ENCODE measurements around the gene SLC6A4. TPM values are rescaled to one million over a fixed set of nuclear protein-coding genes. Genes with fewer than 3 reads are reported as not detected.

Gene SLC6A4
- total and polyA plus RNA-seq, 2 experiments from 2014 or later, result 0.06 to 0.14 TPM

Small RNA genes lying within 50 kb of the gene (small RNA-seq; reads per million reads assigned to genes)
- gene RF00154 (ENCODE audit: low replicate concordance), result 201 reads per million, percentile 99 among the genes with 10 or more reads in this experiment

Other genes with a start within 250 kb of the SLC6A4 start
- gene NSRP1, start 118.9 kb downstream of the SLC6A4 start, total RNA-seq (2014; rRNA removed; shearing (Covaris generic)), result 5.8 and 15.7 TPM in 2 replicates
- 110 and 111 TPM in 2 replicates for gene NSRP1, start 118.9 kb downstream of the SLC6A4 start, polyA plus RNA-seq (2016; fragmentation: Nextera tagmentation; extraction: Ambion mirVana)
- gene BLMH, start 56.2 kb upstream of the SLC6A4 start, total RNA-seq (2014; rRNA removed; shearing (Covaris generic)), result 58.7 and 63.1 TPM in 2 replicates
- 32.1 and 36.4 TPM in 2 replicates for gene BLMH, start 56.2 kb upstream of the SLC6A4 start, polyA plus RNA-seq (2016; fragmentation: Nextera tagmentation; extraction: Ambion mirVana)
- not detected in 2 replicates for gene TMIGD1, start 98.4 kb upstream of the SLC6A4 start, total RNA-seq (2014; rRNA removed; shearing (Covaris generic))
- gene TMIGD1, start 98.4 kb upstream of the SLC6A4 start, polyA plus RNA-seq (2016; fragmentation: Nextera tagmentation; extraction: Ambion mirVana), result not detected in 2 replicates
- gene CPD, start 143.2 kb upstream of the SLC6A4 start, total RNA-seq (2014; rRNA removed; shearing (Covaris generic)), result 54.7 and 57.8 TPM in 2 replicates
- gene CPD, start 143.2 kb upstream of the SLC6A4 start, polyA plus RNA-seq (2016; fragmentation: Nextera tagmentation; extraction: Ambion mirVana), result 6.2 and 6.3 TPM in 2 replicates
- 33.4 and 46.6 TPM in 2 replicates for gene GOSR1, start 241.7 kb upstream of the SLC6A4 start, total RNA-seq (2014; rRNA removed; shearing (Covaris generic))
- gene GOSR1, start 241.7 kb upstream of the SLC6A4 start, polyA plus RNA-seq (2016; fragmentation: Nextera tagmentation; extraction: Ambion mirVana), result 60.5 and 74.1 TPM in 2 replicates